GM12878 (cell line): ENCODE data around the gene LIM2. TPM values are rescaled to one million over a fixed set of nuclear protein-coding genes. Genes with fewer than 3 reads are reported as not detected.

ENCODE experiments used
- ATAC-seq: fragments of 200-7000 bp; cut with Tn5 transposase; 3 replicates; pipeline ENCODE4 v1.9.1; 2020; ENCODE audit warnings: mild to moderate bottlenecking, moderate library complexity
- BruUV-seq: library from RNA; stranded (reverse); fragments of 400-500 nt; replicated peaks from 2 replicates; lab custom pipeline; 2021; lab: Mats Ljungman, UMichigan
- CTCF ChIA-PET: fragments of 300-600 bp; sonication (Branson Sonifier 250); formaldehyde crosslinking; extraction: SDS; loops from one replicate; lab custom pipeline; 2021; ENCODE audit warnings: inconsistent platforms; lab: Yijun Ruan, JAX
- POLR2A ChIA-PET: fragments of 350-600 bp; formaldehyde crosslinking; extraction: SDS; loops from one replicate; lab custom pipeline; 2021; ENCODE audit warnings: inconsistent platforms; lab: Charles Lee
- RAD21 ChIA-PET: fragments of 300-600 bp; sonication (Branson Sonifier 250); formaldehyde crosslinking; loops from one replicate; lab custom pipeline; 2023; ENCODE audit warnings: antibody characterized with exemption; ENCODE audit not compliant: unreplicated experiment; lab: Charles Lee
- SMC1A ChIA-PET: fragments of 300-600 bp; sonication (Branson Sonifier 250); formaldehyde crosslinking; loops from one replicate; lab custom pipeline; 2023; ENCODE audit not compliant: unreplicated experiment, uncharacterized antibody; lab: Charles Lee
- DNase-seq: peaks from one replicate; pipeline ENCODE4 v3.0.0-alpha.2; 2011; ENCODE audit warnings: low read depth, low spot score
- FAIRE-seq: peaks from 3 replicates; lab custom pipeline; 2011; peaks lifted over from hg19 to GRCh38; lab: Jason Lieb, UNC
- H2AFZ ChIP-seq: 2 replicates; pipeline ENCODE4 v1.6.0; 2011; ENCODE audit warnings: low read depth, low read length, control low read depth; ENCODE audit not compliant: control insufficient read depth
- H3K27ac ChIP-seq: 2 replicates; pipeline ENCODE4 v1.5.1; 2011; ENCODE audit warnings: control low read depth; ENCODE audit not compliant: control insufficient read depth, insufficient read depth
- H3K27me3 ChIP-seq, 2 experiments: replicated peaks in 1 of 2; 2 replicates each; pipeline versions ENCODE4 v1.6.0 to v1.6.1; 2011; ENCODE audit warnings: low read length in 1 of 2; ENCODE audit not compliant: control insufficient read depth in 2 of 2, insufficient read depth in 2 of 2
- H3K36me3 ChIP-seq, 2 experiments: 2 replicates each; pipeline ENCODE4 v1.5.1; 2011; ENCODE audit warnings: low read length in 1 of 2; ENCODE audit not compliant: control insufficient read depth in 2 of 2, insufficient read depth in 2 of 2
- H3K4me1 ChIP-seq: 2 replicates; pipeline ENCODE4 v1.6.1; 2011; ENCODE audit warnings: mild to moderate bottlenecking, low read length, moderate library complexity, mixed read lengths; ENCODE audit not compliant: control insufficient read depth, insufficient read depth
- H3K4me2 ChIP-seq: 2 replicates; pipeline ENCODE4 v1.6.0; 2011; ENCODE audit warnings: control low read depth; ENCODE audit not compliant: control insufficient read depth, insufficient read depth
- H3K4me3 ChIP-seq: fragments of 200-600 bp; sonication (generic); 2 replicates; pipeline ENCODE4 v1.5.1; 2016
- H3K79me2 ChIP-seq: 2 replicates; pipeline ENCODE4 v1.6.0; 2011; ENCODE audit warnings: low read length; ENCODE audit not compliant: control insufficient read depth, insufficient read depth
- H3K9ac ChIP-seq: 2 replicates; pipeline ENCODE4 v1.8.0; 2011; ENCODE audit warnings: low read length, control low read depth, mixed read lengths; ENCODE audit not compliant: control insufficient read depth, insufficient read depth
- H3K9me3 ChIP-seq: replicated peaks from 3 replicates; pipeline ENCODE4 v1.5.1; 2011; ENCODE audit warnings: mild to moderate bottlenecking, low read length; ENCODE audit not compliant: control insufficient read depth, insufficient read depth
- H4K20me1 ChIP-seq: 2 replicates; pipeline ENCODE4 v1.6.0; 2011; ENCODE audit not compliant: control insufficient read depth, insufficient read depth
- BACH1 ChIP-seq: fragments of 450-650 bp; IDR thresholded peaks from 2 replicates; pipeline ENCODE4 v1.6.1; 2017; ENCODE audit warnings: mild to moderate bottlenecking, borderline replicate concordance
- CBFB ChIP-seq: IDR thresholded peaks from 2 replicates; pipeline ENCODE4 v1.6.1; 2016; ENCODE audit warnings: antibody characterized with exemption, low read depth
- HSF1 ChIP-seq: fragments of 150-350 bp; IDR thresholded peaks from 2 replicates; pipeline ENCODE4 v1.6.1; 2014; ENCODE audit warnings: mild to moderate bottlenecking, low read depth, low read length
- IRF3 ChIP-seq: fragments of 450-650 bp; IDR thresholded peaks from 2 replicates; pipeline ENCODE4 v1.6.1; 2014; ENCODE audit warnings: mild to moderate bottlenecking
- NFYB ChIP-seq: IDR thresholded peaks from 2 replicates; pipeline ENCODE4 v1.6.1; 2011; ENCODE audit warnings: low read depth, mild to moderate bottlenecking, low read length, improper control_type of control experiment, moderate library complexity; ENCODE audit not compliant: insufficient read depth
- NRF1 ChIP-seq: conservative IDR thresholded peaks from 2 replicates; pipeline ENCODE4 v1.6.1; 2011; ENCODE audit warnings: mild to moderate bottlenecking, low read depth, low read length, improper control_type of control experiment
- POU2F2 ChIP-seq: IDR thresholded peaks from 3 replicates; pipeline ENCODE4 v1.6.1; 2011; ENCODE audit warnings: low read depth, mild to moderate bottlenecking, low read length, borderline replicate concordance
- RFX5 ChIP-seq: IDR thresholded peaks from 2 replicates; pipeline ENCODE4 v1.6.1; 2011; ENCODE audit warnings: low read depth, low read length, improper control_type of control experiment
- SIN3A ChIP-seq: IDR thresholded peaks from 2 replicates; pipeline ENCODE4 v1.6.1; 2012; ENCODE audit warnings: low read depth, low read length, improper control_type of control experiment
- SKIL ChIP-seq: fragments of 450-650 bp; IDR thresholded peaks from 2 replicates; pipeline ENCODE4 v1.6.1; 2017; ENCODE audit warnings: mild to moderate bottlenecking, low read depth, inconsistent platforms; ENCODE audit not compliant: poor library complexity, severe bottlenecking
- TCF7 ChIP-seq: IDR thresholded peaks from 2 replicates; pipeline ENCODE4 v1.6.1; 2014; ENCODE audit warnings: antibody characterized with exemption, borderline replicate concordance
- ZNF592 ChIP-seq: fragments of 450-650 bp; IDR thresholded peaks from 2 replicates; pipeline ENCODE4 v1.6.1; 2017; ENCODE audit warnings: mild to moderate bottlenecking, moderate library complexity
- WGBS: methylation state at CpG from one replicate; pipeline ENCODE4 v1.1.6; 2016; ENCODE audit warnings: low lambda C conversion rate; ENCODE audit not compliant: insufficient replicate concordance, insufficient coverage; ENCODE audit errors: missing lambda C conversion rate; 5-methylcytosine and 5-hydroxymethylcytosine counted together
- in situ Hi-C: fragments of 300-500 bp; cut with MboI; formaldehyde crosslinking; loops from 9 replicates; pipeline ENCODE4 v1.14.3; 2018; ENCODE audit warnings: mixed read lengths
- intact Hi-C: fragments of 100-400 bp; cut with micrococcal nuclease; formaldehyde crosslinking; loops from one replicate; pipeline ENCODE4 v1.14.2; 2022; ENCODE audit not compliant: unreplicated experiment
- polyA plus RNA-seq, 11 experiments: library from polyadenylated mRNA; depleted of rRNA in 4 of 11; unstranded in 6 of 11; stranded (reverse) in 5 of 11; fragments of >200 nt; fragmentation: Nextera tagmentation in 4 of 11; fragmentation: Illumina TruSeq in 1 of 11; extraction: Ambion mirVana in 4 of 11; extraction: Trizol in 1 of 11; gene quantifications; 1 replicate in 1 of 11; 2 replicates in 10 of 11; pipeline versions ENCODE4 v1.2.1 to v1.2.3, GENCODE V29; 2011 to 2016; ENCODE audit warnings: inconsistent platforms in 2 of 11, missing spikeins in 2 of 11, low read depth in 1 of 11
- total RNA-seq, 4 experiments: library from RNA; depleted of rRNA in 3 of 4; stranded (reverse); fragments of >200 nt in 3 of 4; fragmentation: Illumina TruSeq in 1 of 4; extraction: Trizol in 1 of 4; gene quantifications; 2 replicates each; pipeline versions ENCODE4 v1.2.1 to v1.2.3, GENCODE V29; 2013 to 2021

The LIM2 gene
- total and polyA plus RNA-seq, 10 of the 15 experiments (the other 5 are each of a cell fraction or from before 2014, with no cell fraction given): not detected

GRCh38 chr19:51354103-51354741 lies 33.6 kb downstream of the LIM2 start (continued):
- no peak for TF ChIP-seq HSF1
- no peak for TF ChIP-seq IRF3
- TF ChIP-seq NRF1: no peak
- no peak for TF ChIP-seq POU2F2
- TF ChIP-seq NFYB: no peak

GRCh38 chr19:51352783-51353360 lies 34.9 kb downstream of the LIM2 start:
- H3K36me3 ChIP-seq: peaks cover 0 to 4% of the 10 kb centered on the region in 2 experiments; a peak in 1 of 4 replicates
- no peak for DNase-seq
- POLR2A ChIA-PET: no interaction called here
- 94% methylated on average over 15 of the region's 16 CpGs for WGBS
- SMC1A ChIA-PET: interaction anchor here (1.7 kb wide), 1 partner anchor 13 kb away, joined by 4 read pairs; no protein-coding TSS in a partner anchor
- H3K4me1 ChIP-seq: no peaks in the 10 kb centered on the region
- no peak for FAIRE-seq
- intact Hi-C loops (no loop called here), in situ Hi-C loops (loop anchor here (25.0 kb wide), 1 partner anchor 1016 kb away; the partner anchor contains the start of gene KCNC3)
- no peak overlapping the region for H2AFZ ChIP-seq
- no peak overlapping the region for H3K4me2 ChIP-seq
- no peak overlapping the region for H3K9ac ChIP-seq
- H3K9me3 ChIP-seq: no peaks in the 10 kb centered on the region
- CTCF ChIA-PET: no interaction called here
- no peaks in the 10 kb centered on the region for H3K27me3 ChIP-seq
- H3K4me3 ChIP-seq: no peak overlapping the region
- RAD21 ChIA-PET: no interaction called here
- no peaks in the 10 kb centered on the region for H4K20me1 ChIP-seq
- no peaks in the 10 kb centered on the region for H3K79me2 ChIP-seq
- ATAC-seq: no peak
- H3K27ac ChIP-seq: no peak overlapping the region
- BruUV-seq: no TSS peak
- TF ChIP-seq TCF7 (no peak), SIN3A (no peak), SKIL (no peak), ZNF592 (no peak), BACH1 (no peak), CBFB (no peak), RFX5 (no peak)
